WTC11 (cell line): ENCODE data around the gene VAMP1. TPM values are rescaled to one million over a fixed set of nuclear protein-coding genes. Genes with fewer than 3 reads are reported as not detected.

Source experiments
- ATAC-seq: fragments of 200-7000 bp; cut with Tn5 transposase; 2 replicates; pipeline ENCODE4 v1.10.0; 2021; ENCODE audit warnings: mild to moderate bottlenecking, moderate library complexity
- CTCF ChIA-PET: fragments of 300-600 bp; sonication (Branson Sonifier 250); formaldehyde crosslinking; loops from one replicate; lab custom pipeline; 2021; ENCODE audit warnings: antibody characterized with exemption; lab: Charles Lee
- POLR2A ChIA-PET: fragments of 350-600 bp; sonication (Branson Sonifier 250); formaldehyde crosslinking; loops from one replicate; lab custom pipeline; 2021; ENCODE audit warnings: antibody characterized with exemption; lab: Charles Lee
- DNase-seq: peaks from one replicate; pipeline ENCODE4 v3.0.0; 2021; ENCODE audit warnings: low spot score
- H3K27ac Mint-ChIP-seq: 2 replicates; pipeline ENCODE4 v1.8.0; 2021; ENCODE audit warnings: mixed read lengths
- H3K27me3 Mint-ChIP-seq: 2 replicates; pipeline ENCODE4 v1.8.0; 2021; ENCODE audit warnings: low read depth, mild to moderate bottlenecking, moderate library complexity, mixed read lengths
- H3K36me3 Mint-ChIP-seq: 2 replicates; pipeline ENCODE4 v1.8.0; 2021; ENCODE audit warnings: mixed read lengths
- H3K4me1 Mint-ChIP-seq: 2 replicates; pipeline ENCODE4 v1.8.0; 2022; ENCODE audit warnings: mixed read lengths
- H3K4me3 Mint-ChIP-seq: 2 replicates; pipeline ENCODE4 v1.8.0; 2021; ENCODE audit warnings: mild to moderate bottlenecking, moderate library complexity, mixed read lengths
- H3K9me3 Mint-ChIP-seq: 2 replicates; pipeline ENCODE4 v1.8.0; 2021; ENCODE audit warnings: mixed read lengths
- AR ChIP-seq: fragments of 250-450 bp; sonication (Bioruptor Pico); IDR thresholded peaks from 2 replicates; pipeline ENCODE4 v1.9.0; 2021; ENCODE audit warnings: mild to moderate bottlenecking
- MLX ChIP-seq: sonication (generic); formaldehyde crosslinking; IDR thresholded peaks from 2 replicates; pipeline ENCODE4 v1.8.1; 2023; ENCODE audit warnings: mild to moderate bottlenecking, missing genetic modification reagents, moderate library complexity
- NFYB ChIP-seq: sonication (generic); formaldehyde crosslinking; conservative IDR thresholded peaks from 2 replicates; pipeline ENCODE4 v1.8.0; 2022; ENCODE audit warnings: low read depth, missing genetic modification reagents
- NR2C2 ChIP-seq: sonication (generic); formaldehyde crosslinking; IDR thresholded peaks from 2 replicates; pipeline ENCODE4 v1.8.0; 2022; ENCODE audit warnings: mild to moderate bottlenecking, missing genetic modification reagents
- NR3C1 ChIP-seq: sonication (generic); formaldehyde crosslinking; conservative IDR thresholded peaks from 2 replicates; pipeline ENCODE4 v1.8.1; 2023; ENCODE audit warnings: low read depth, mild to moderate bottlenecking, missing genetic modification reagents
- PREB ChIP-seq: sonication (generic); formaldehyde crosslinking; IDR thresholded peaks from 2 replicates; pipeline ENCODE4 v1.8.1; 2022; ENCODE audit warnings: mild to moderate bottlenecking, missing genetic modification reagents, moderate library complexity, borderline replicate concordance
- SMAD4 ChIP-seq: sonication (generic); formaldehyde crosslinking; IDR thresholded peaks from 2 replicates; pipeline ENCODE4 v1.8.0; 2022; ENCODE audit warnings: mild to moderate bottlenecking, missing genetic modification reagents
- SOX15 ChIP-seq: fragments of 250-450 bp; sonication (Bioruptor Pico); IDR thresholded peaks from 2 replicates; pipeline ENCODE4 v1.9.0; 2021; ENCODE audit warnings: mild to moderate bottlenecking
- TP53 ChIP-seq: sonication (generic); formaldehyde crosslinking; IDR thresholded peaks from 2 replicates; pipeline ENCODE4 v1.8.1; 2023; ENCODE audit warnings: mild to moderate bottlenecking, missing genetic modification reagents
- ZNF281 ChIP-seq: sonication (generic); formaldehyde crosslinking; IDR thresholded peaks from 2 replicates; pipeline ENCODE4 v1.8.0; 2023; ENCODE audit warnings: mild to moderate bottlenecking, missing genetic modification reagents
- total RNA-seq: library from RNA; stranded (reverse); gene quantifications from 3 replicates; pipeline ENCODE4 v1.2.3, GENCODE V29; 2021

VAMP1 gene
- total RNA-seq, 1 experiment from 2014 or later, result 14.3 TPM

GRCh38 chr12:6418796-6419195 lies 51.7 kb downstream of the VAMP1 start (continued):
- no peak for TF ChIP-seq AR (CRISPR knock-in tag)

GRCh38 chr12:6416596-6416995 lies 53.9 kb downstream of the VAMP1 start:
- no peaks in the 10 kb centered on the region for H3K36me3 Mint-ChIP-seq
- ATAC-seq (no peak), DNase-seq (no peak)
- no peaks in the 10 kb centered on the region for H3K4me1 Mint-ChIP-seq
- H3K4me3 Mint-ChIP-seq, result no peak overlapping the region
- TF ChIP-seq NR2C2, result no peak
- TF ChIP-seq ZNF281 (CRISPR knock-in tag), result no peak
- no peak for TF ChIP-seq MLX (CRISPR knock-in tag)
- no peak for TF ChIP-seq PREB
- TF ChIP-seq NR3C1 (CRISPR knock-in tag), result no peak
- no peak for TF ChIP-seq NFYB (CRISPR knock-in tag)
- no peak for TF ChIP-seq SOX15
- no peak for TF ChIP-seq AR (CRISPR knock-in tag)
- no peak for TF ChIP-seq SMAD4 (CRISPR knock-in tag)
- no peak for TF ChIP-seq TP53
- peaks cover 10% of the 10 kb centered on the region for H3K9me3 Mint-ChIP-seq
- no peaks in the 10 kb centered on the region; the same call in 1 of the 2 replicates for H3K27me3 Mint-ChIP-seq
- H3K27ac Mint-ChIP-seq, result no peak overlapping the region
- CTCF ChIA-PET, result no interaction called here
- POLR2A ChIA-PET, result no interaction called here

Other genes with a start within 250 kb of the VAMP1 start
- 36.8 to 46.4 TPM (median 38.4 TPM) in 3 replicates for gene PLEKHG6, start 160.0 kb downstream of the VAMP1 start, total RNA-seq
- 32.3 to 44.1 TPM (median 32.4 TPM) in 3 replicates for gene TNFRSF1A, start 128.6 kb downstream of the VAMP1 start, total RNA-seq
- 97.6 to 108 TPM (median 100 TPM) in 3 replicates for gene SCNN1A, start 95.1 kb downstream of the VAMP1 start, total RNA-seq
- gene LTBR, start 86.5 kb downstream of the VAMP1 start, total RNA-seq, result 4.0 to 6.1 TPM (median 4.5 TPM) in 3 replicates
- 0.23 to 0.34 TPM (median 0.28 TPM) in 3 replicates for gene CD27, start 25.7 kb downstream of the VAMP1 start, total RNA-seq
- gene TAPBPL, start 18.6 kb downstream of the VAMP1 start, total RNA-seq, result 0.98 to 1.3 TPM (median 1.1 TPM) in 3 replicates
- gene MRPL51, start 22.6 kb upstream of the VAMP1 start, total RNA-seq, result 285 to 290 TPM (median 288 TPM) in 3 replicates
- 131 to 141 TPM (median 133 TPM) in 3 replicates for gene NCAPD2, start 23.4 kb upstream of the VAMP1 start, total RNA-seq
- 4,276 to 4,694 TPM (median 4,682 TPM) in 3 replicates for gene GAPDH, start 63.8 kb upstream of the VAMP1 start, total RNA-seq
- gene IFFO1, start 85.4 kb upstream of the VAMP1 start, total RNA-seq, result 14.1 to 15.4 TPM (median 14.5 TPM) in 3 replicates
- gene NOP2, start 97.6 kb upstream of the VAMP1 start, total RNA-seq, result 68.4 to 79.4 TPM (median 72.4 TPM) in 3 replicates
- 333 to 354 TPM (median 334 TPM) in 3 replicates for gene CHD4, start 136.7 kb upstream of the VAMP1 start, total RNA-seq
- gene LPAR5, start 165.3 kb upstream of the VAMP1 start, total RNA-seq, result 0.20 to 0.57 TPM (median 0.48 TPM) in 3 replicates
- 2.1 to 4.2 TPM (median 3.2 TPM) in 3 replicates for gene ACRBP, start 176.8 kb upstream of the VAMP1 start, total RNA-seq
- 23.0 to 27.4 TPM (median 26.7 TPM) in 3 replicates for gene ING4, start 192.4 kb upstream of the VAMP1 start, total RNA-seq
- 63.8 to 64.7 TPM (median 64.4 TPM) in 3 replicates for gene ZNF384, start 218.7 kb upstream of the VAMP1 start, total RNA-seq
- gene PIANP, start 230.1 kb upstream of the VAMP1 start, total RNA-seq, result 7.7 to 9.9 TPM (median 8.2 TPM) in 3 replicates